ENCODE results near the gene GLB1L2. TPM values are rescaled to one million over a fixed set of nuclear protein-coding genes. Genes with fewer than 3 reads are reported as not detected.

The GLB1L2 gene
- total and polyA plus RNA-seq, 8 donors = 4.1 to 11.9 (median 5.1) TPM

- Histone ChIP-seq H3K9me3 (no peaks in the 10 kb centered on the region), H3K36me3 (no peaks in the 10 kb centered on the region), H3K4me1 (no peaks in the 10 kb centered on the region), H3K27ac (no peak overlapping the region), H3K4me3 (no peak overlapping the region), H3K27me3 (peaks cover 7 to 78% of the 10 kb centered on the region in 2 donors)
- intact Hi-C loops (cut with DNase I) = no loop called here
- ATAC-seq (no peak), DNase-seq (no peak)
- no peak for TF ChIP-seq CTCF (IDR thresholded peaks at IDR 0.05)
These were observed 74.1 kb downstream of the GLB1L2 start for GRCh38 chr11:134405841-134406240.

GRCh38 chr11:134406264-134407185, 74.7 kb downstream of the GLB1L2 start:
- TF ChIP-seq CTCF (IDR thresholded peaks at IDR 0.05) = no peak
- intact Hi-C loops (cut with DNase I) = no loop called here
- ATAC-seq = no peak
- H3K36me3 ChIP-seq = no peaks in the 10 kb centered on the region
- DNase-seq = no peak
- no peaks in the 10 kb centered on the region for H3K9me3 ChIP-seq
- H3K4me1 ChIP-seq = no peaks in the 10 kb centered on the region
- peaks cover 14 to 85% of the 10 kb centered on the region in 2 donors for H3K27me3 ChIP-seq
- no peak overlapping the region for H3K27ac ChIP-seq
- H3K4me3 ChIP-seq = no peak overlapping the region

- Histone ChIP-seq H3K36me3 (no peaks in the 10 kb centered on the region), H3K9me3 (no peaks in the 10 kb centered on the region), H3K4me1 (no peaks in the 10 kb centered on the region), H3K27ac (no peak overlapping the region), H3K4me3 (no peak overlapping the region), H3K27me3 (peaks cover 18 to 84% of the 10 kb centered on the region in 2 donors)
- no peak for ATAC-seq
- no peak for TF ChIP-seq CTCF (IDR thresholded peaks at IDR 0.05)
- DNase-seq = no peak
- intact Hi-C loops (cut with DNase I) = no loop called here
These were observed 75.6 kb downstream of the GLB1L2 start for GRCh38 chr11:134407321-134407828.

GRCh38 chr11:134407923-134408322, 76.1 kb downstream of the GLB1L2 start:
- DNase-seq (no peak), ATAC-seq (no peak)
- H3K9me3 ChIP-seq = no peaks in the 10 kb centered on the region
- intact Hi-C loops (cut with DNase I) = no loop called here
- no peak overlapping the region for H3K27ac ChIP-seq
- H3K4me3 ChIP-seq = no peak overlapping the region
- H3K27me3 ChIP-seq = peaks cover 24 to 84% of the 10 kb centered on the region in 2 donors
- no peak for TF ChIP-seq CTCF (IDR thresholded peaks at IDR 0.05)
- H3K36me3 ChIP-seq = no peaks in the 10 kb centered on the region
- H3K4me1 ChIP-seq = no peaks in the 10 kb centered on the region
